Heart right ventricle (tissue), 16 donors: ENCODE results near the gene TMPRSS9. TPM values are rescaled to one million over a fixed set of nuclear protein-coding genes. Genes with fewer than 3 reads are reported as not detected.
"Not testable (repeated sequence)": the region's sequence is repeated elsewhere in the genome, so short reads cannot be mapped to it uniquely, and the experiment has no call there.

Source experiments
- ATAC-seq, 8 donors: fragments of 200-7000 bp; cut with Tn5 transposase; one replicate each; pipeline ENCODE4 v1.9.1; 2020; ENCODE audit warnings: mild to moderate bottlenecking in 8 of 8, moderate library complexity in 8 of 8, moderate number of reproducible peaks in 1 of 8
- DNase-seq, 2 donors: peaks; one replicate each; pipeline ENCODE4 v3.0.0-alpha.2; 2020
- H3K27ac ChIP-seq, 10 donors: fragments of 200-600 bp; sonication (generic) in 2 of 10; one replicate each; pipeline versions ENCODE4 v1.5.0 to v1.8.0; 2020 to 2022; ENCODE audit warnings: mild to moderate bottlenecking in 3 of 10
- H3K27me3 ChIP-seq, 7 donors: fragments of 200-600 bp; one replicate each; pipeline ENCODE4 v1.8.0; 2021 to 2022; ENCODE audit warnings: mild to moderate bottlenecking in 2 of 7
- H3K36me3 ChIP-seq, 9 donors: fragments of 200-600 bp; sonication (generic) in 1 of 9; one replicate each; pipeline versions ENCODE4 v1.5.0 to v1.8.0; 2020 to 2022; ENCODE audit warnings: mild to moderate bottlenecking in 2 of 9
- H3K4me1 ChIP-seq, 9 donors: fragments of 200-600 bp; sonication (generic) in 1 of 9; one replicate each; pipeline versions ENCODE4 v1.5.0 to v1.8.0; 2020 to 2022; ENCODE audit warnings: mild to moderate bottlenecking in 4 of 9
- H3K4me3 ChIP-seq, 10 donors: fragments of 200-600 bp; sonication (generic) in 2 of 10; one replicate each; pipeline versions ENCODE4 v1.5.0 to v1.8.0; 2020 to 2022; ENCODE audit warnings: mild to moderate bottlenecking in 7 of 10, moderate library complexity in 2 of 10
- H3K9me3 ChIP-seq, 11 donors: fragments of 200-600 bp in 10 of 11; sonication (generic) in 2 of 11; one replicate each; pipeline versions ENCODE4 v1.5.0 to v1.8.0; 2013 to 2022; ENCODE audit warnings: mild to moderate bottlenecking in 2 of 11, control low read depth in 1 of 11, moderate library complexity in 1 of 11
- CTCF ChIP-seq, 9 donors: fragments of 200-600 bp; sonication (generic) in 2 of 9; IDR thresholded peaks; one replicate each; pipeline versions ENCODE4 v1.5.0 to v1.8.0; 2021 to 2022; ENCODE audit warnings: antibody characterized with exemption in 9 of 9, mild to moderate bottlenecking in 5 of 9, moderate library complexity in 1 of 9
- WGBS, 2 donors: extraction: QIAGEN DNeasy Blood & Tissue Kit; methylation state at CpG; one replicate each; pipeline ENCODE4 v1.1.7; 2013; ENCODE audit warnings: inconsistent platforms in 1 of 2; 5-methylcytosine and 5-hydroxymethylcytosine counted together
- intact Hi-C, 10 donors: fragments of 100-400 bp; cut with DNase I; formaldehyde crosslinking; loops; one replicate each; pipeline versions ENCODE4 v1.11.1 to v1.14.2; 2022
- polyA plus RNA-seq, 2 donors: library from polyadenylated mRNA; stranded (reverse); fragments of 200-250 nt; gene quantifications; one replicate each; pipeline ENCODE4 v1.2.3, GENCODE V29; 2013
- total RNA-seq, 10 donors: library from RNA; stranded (reverse); fragmentation: NEBNext Ultra II Directional in 3 of 10; extraction: Animal tissue kit (Norgen Biotek cat#: 25700) in 3 of 10; gene quantifications; one replicate each; pipeline versions ENCODE4 v1.2.1 to v1.2.4, GENCODE V29; 2021 to 2023
- donor health status: Arrhythmogenic right ventricular cardiomyopathy.
- donor health status: ischemic (EF 13 %, LVEDD 7.1; RV severe dilation, severe dysfunction).
- donor health status: healthy with polysubstance abuse.
- donor health status: DM: no; HTN: yes; CAD: no.
- donor health status: DM: no; HTN: no; CAD: no.
- donor health status: ischemic (EF 25% LVEDD 6.9; RV normal size, moderate dysfunction).
- donor health status: ischemic (EF 25% LVEDD 5.7; RV mildly dilated, moderate dysfunction).
- donor health status: healthy.
- donor health status: DM: yes; HTN: yes; CAD: no.
- donor health status: Ischemic cardiomyopathy.
- donor health status: ischemic (EF 35%, LVEDD 5.7; RV mildly dilated, moderate dysfunction).
- donor health status: nonischemic (EF 11% LVEDD 7.7; RV severe dilation, severe dysfunction).
- donor health status: DM: yes; HTN: yes; CAD: no.
- donor health status: PGD.
- donor health status: ischemic (EF 29% LVEDD 5.4; RV normal size, mild dysfunction).
- donor health status: nonischemic (EF 23%, LVEDD 6.1; RV moderate dilation, normal function).

Gene TMPRSS9
- total and polyA plus RNA-seq, 12 donors: 0.01 TPM; not detected in 11

- 58 to 68% methylated on average over 6 of the region's 6 CpGs for WGBS, 2 donors
- Histone ChIP-seq H3K9me3 (peaks cover 0 to 8% (median 0%) of the 10 kb centered on the region in 11 donors), H3K4me3 (no peak overlapping the region), H3K36me3 (peaks cover 0 to 15% (median 0%) of the 10 kb centered on the region in 9 donors), H3K27ac (no peak overlapping the region), H3K4me1 (no peaks in the 10 kb centered on the region), H3K27me3 (no peaks in the 10 kb centered on the region)
- DNase-seq: no peak
- TF ChIP-seq CTCF (IDR thresholded peaks at IDR 0.05): no peak
- ATAC-seq: no peak
- intact Hi-C loops: no loop called here
Measured at GRCh38 chr19:2415973-2416319, 55.9 kb downstream of the TMPRSS9 start.

GRCh38 chr19:2416321-2417097 lies 56.4 kb downstream of the TMPRSS9 start:
- intact Hi-C loops: no loop called here
- DNase-seq (no peak), ATAC-seq (peak in 5 of 8 donors; percentile 21 to 55 (median 26))
- Histone ChIP-seq H3K9me3 (peaks cover 0 to 8% (median 0%) of the 10 kb centered on the region in 11 donors), H3K27me3 (no peaks in the 10 kb centered on the region), H3K27ac (no peak overlapping the region), H3K4me3 (no peak overlapping the region), H3K36me3 (peaks cover 0 to 15% (median 0%) of the 10 kb centered on the region in 9 donors), H3K4me1 (no peaks in the 10 kb centered on the region)
- WGBS, 2 donors: 86 to 90% methylated on average over 19 of the region's 19 CpGs
- no peak for TF ChIP-seq CTCF (IDR thresholded peaks at IDR 0.05)

- H3K27ac ChIP-seq, H3K4me3 ChIP-seq, ATAC-seq, DNase-seq, intact Hi-C loops, H3K9me3 ChIP-seq, H3K27me3 ChIP-seq, H3K4me1 ChIP-seq: not testable (repeated sequence)
- peaks cover 0 to 20% (median 0%) of the 10 kb centered on the region in 9 donors for H3K36me3 ChIP-seq
- 98% methylated on average over 8 of the region's 8 CpGs for WGBS, 2 donors
Measured at GRCh38 chr19:2417436-2417835, 57.4 kb downstream of the TMPRSS9 start.

GRCh38 chr19:2417881-2418406 lies 57.9 kb downstream of the TMPRSS9 start:
- H3K27ac ChIP-seq: no peak overlapping the region
- peaks cover 0 to 6% (median 0%) of the 10 kb centered on the region in 9 donors for H3K4me1 ChIP-seq

More at GRCh38 chr19:2417881-2418406, 57.9 kb downstream of the TMPRSS9 start:
- no peak for TF ChIP-seq CTCF (IDR thresholded peaks at IDR 0.05)
- WGBS, 2 donors: 85 to 90% methylated on average over 13 of the region's 13 CpGs
- no peak for DNase-seq
- no peak overlapping the region for H3K4me3 ChIP-seq
- no peak for ATAC-seq
- intact Hi-C loops: no loop called here
- H3K9me3 ChIP-seq: peaks cover 0 to 8% (median 0%) of the 10 kb centered on the region in 11 donors
- H3K36me3 ChIP-seq: peaks cover 0 to 20% (median 0%) of the 10 kb centered on the region in 9 donors
- no peaks in the 10 kb centered on the region for H3K27me3 ChIP-seq
